Spinal cord (tissue), 10 donors: ENCODE results near the gene MTUS2. TPM values are rescaled to one million over a fixed set of nuclear protein-coding genes. Genes with fewer than 3 reads are reported as not detected.

Experiments used
- DNase-seq, 6 donors: peaks; one replicate each; pipeline versions ENCODE4 v3.0.0 to v3.0.0-alpha.2; 2013 to 2015; ENCODE audit warnings: low spot score in 6 of 6, low read depth in 4 of 6
- H3K27ac ChIP-seq: one replicate; pipeline ENCODE4 v1.5.1; 2013; ENCODE audit warnings: low read depth, low read length, control low read depth
- H3K27me3 ChIP-seq: one replicate; pipeline ENCODE4 v1.6.1; 2013; ENCODE audit warnings: low read length; ENCODE audit not compliant: control insufficient read depth, insufficient read depth
- H3K36me3 ChIP-seq: one replicate; pipeline ENCODE4 v1.6.1; 2013; ENCODE audit warnings: low read length; ENCODE audit not compliant: control insufficient read depth, insufficient read depth
- H3K4me1 ChIP-seq: one replicate; pipeline ENCODE4 v1.6.1; 2013; ENCODE audit warnings: low read length; ENCODE audit not compliant: control insufficient read depth, insufficient read depth
- H3K4me3 ChIP-seq: one replicate; pipeline ENCODE4 v1.5.1; 2013; ENCODE audit warnings: low read depth, low read length, control low read depth
- H3K9me3 ChIP-seq: one replicate; pipeline ENCODE4 v1.6.1; 2013; ENCODE audit warnings: low read length; ENCODE audit not compliant: control insufficient read depth, insufficient read depth
- whole genome bisulfite sequencing: methylation state at CpG from one replicate; pipeline ENCODE4 v1.1.5; 2013; ENCODE audit warnings: missing lambda C conversion rate; ENCODE audit not compliant: insufficient coverage; 5-methylcytosine and 5-hydroxymethylcytosine counted together
- polyA plus RNA-seq, 2 donors: library from polyadenylated mRNA; unstranded; fragments of 120-200 nt; gene quantifications; one replicate each; pipeline ENCODE4 v1.2.1, GENCODE V29; 2013; ENCODE audit not compliant: insufficient read length in 2 of 2
- total RNA-seq, 2 donors: library from RNA; depleted of rRNA in 1 of 2; stranded (reverse); fragments of 120-200 nt in 1 of 2; fragments of >200 nt in 1 of 2; gene quantifications; one replicate each; pipeline versions ENCODE4 v1.2.3 to v1.2.4, GENCODE V29; 2013 to 2014
- donor health status: healthy.

The MTUS2 gene
- total and polyA plus RNA-seq, 4 donors, result 4.6 to 12.5 (median 10.1) TPM

DNA sequence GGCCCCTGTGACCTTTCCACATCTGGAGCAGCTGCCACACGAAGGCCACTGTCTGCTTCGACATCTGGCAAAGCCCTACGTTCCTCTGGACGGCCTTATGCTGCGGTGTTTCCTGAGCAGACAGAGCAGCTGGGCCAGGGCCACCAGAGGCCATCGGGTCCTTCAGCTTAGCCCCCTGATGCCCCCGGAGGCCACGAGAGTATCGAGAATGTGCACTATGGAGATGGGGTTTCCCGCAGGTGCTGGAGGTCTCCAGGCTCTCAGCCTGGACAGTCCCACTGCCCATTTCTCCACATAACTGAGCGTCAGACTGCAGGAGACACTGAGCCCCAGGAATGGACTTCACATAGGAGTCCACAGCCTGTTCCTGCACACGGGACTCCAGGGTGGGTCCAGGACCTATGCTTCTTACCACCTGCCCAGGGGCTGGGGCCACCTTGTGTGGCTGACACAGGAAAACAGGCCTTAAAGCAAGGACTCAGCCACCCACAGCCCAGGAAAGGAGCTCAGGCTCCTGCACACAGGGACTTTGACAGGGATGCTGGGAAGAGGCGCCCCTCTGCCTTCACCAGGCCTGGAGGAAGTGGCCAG, 694.7 kb downstream of the MTUS2 start:
- no peaks in the 10 kb centered on the region for H3K9me3 ChIP-seq
- 85% methylated on average over 13 of the region's 13 CpGs for whole genome bisulfite sequencing
- no peak for DNase-seq
- H3K4me3 ChIP-seq, result no peak overlapping the region
- no peaks in the 10 kb centered on the region for H3K27me3 ChIP-seq
- peaks cover 25% of the 10 kb centered on the region for H3K4me1 ChIP-seq
- H3K36me3 ChIP-seq, result peaks cover 72% of the 10 kb centered on the region
- H3K27ac ChIP-seq, result no peak overlapping the region

DNA sequence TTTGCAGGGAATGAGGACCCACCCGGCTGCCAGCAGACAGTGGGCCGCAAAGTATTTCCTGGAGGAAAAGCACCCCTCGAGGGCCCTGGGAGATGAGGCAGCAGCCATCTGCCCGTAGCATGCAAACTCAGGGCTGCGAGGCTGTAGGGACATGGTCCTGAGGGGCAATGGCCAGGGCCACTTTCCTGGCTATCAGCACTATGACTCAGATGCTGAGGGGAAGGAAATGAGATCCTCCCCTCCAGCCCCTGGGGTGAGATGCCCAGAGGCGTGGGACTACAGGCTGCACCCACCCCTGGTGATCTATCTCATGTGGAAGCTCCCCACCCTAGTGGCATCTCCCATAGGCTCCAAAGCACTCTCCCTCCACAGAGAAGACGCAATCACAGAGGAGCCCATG, 695.2 kb downstream of the MTUS2 start:
- H3K9me3 ChIP-seq, result no peaks in the 10 kb centered on the region
- no peaks in the 10 kb centered on the region for H3K27me3 ChIP-seq
- peaks cover 19% of the 10 kb centered on the region for H3K4me1 ChIP-seq
- WGBS, result 93% methylated on average over 6 of the region's 7 CpGs
- H3K36me3 ChIP-seq, result peaks cover 77% of the 10 kb centered on the region
- no peak overlapping the region for H3K27ac ChIP-seq
- DNase-seq, result no peak
- H3K4me3 ChIP-seq, result no peak overlapping the region

DNA sequence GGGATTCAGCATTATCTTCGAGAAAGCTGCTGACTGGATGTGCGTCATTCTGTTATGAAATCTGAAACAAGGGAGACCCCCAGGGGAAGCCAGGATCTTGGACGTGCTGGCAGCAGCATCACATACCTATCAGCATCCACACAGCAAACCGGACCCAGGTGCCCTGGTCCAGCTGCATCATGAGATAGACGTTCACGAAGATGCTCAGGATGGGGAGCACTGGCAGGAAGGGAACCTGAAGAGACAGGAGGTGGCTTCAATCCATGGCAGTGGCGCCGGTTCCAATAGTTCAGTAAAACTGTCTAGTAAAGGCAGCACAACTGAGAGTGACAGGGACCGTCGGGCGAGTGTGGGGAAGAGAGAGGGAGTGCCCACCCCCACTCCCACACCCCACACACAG, 695.9 kb downstream of the MTUS2 start:
- no peaks in the 10 kb centered on the region for H3K9me3 ChIP-seq
- H3K4me3 ChIP-seq, result no peak overlapping the region
- WGBS, result 98% methylated on average over 5 of the region's 11 CpGs
- peaks cover 75% of the 10 kb centered on the region for H3K36me3 ChIP-seq
- H3K27me3 ChIP-seq, result no peaks in the 10 kb centered on the region
- H3K27ac ChIP-seq, result no peak overlapping the region
- peaks cover 13% of the 10 kb centered on the region for H3K4me1 ChIP-seq
- no peak for DNase-seq

DNA sequence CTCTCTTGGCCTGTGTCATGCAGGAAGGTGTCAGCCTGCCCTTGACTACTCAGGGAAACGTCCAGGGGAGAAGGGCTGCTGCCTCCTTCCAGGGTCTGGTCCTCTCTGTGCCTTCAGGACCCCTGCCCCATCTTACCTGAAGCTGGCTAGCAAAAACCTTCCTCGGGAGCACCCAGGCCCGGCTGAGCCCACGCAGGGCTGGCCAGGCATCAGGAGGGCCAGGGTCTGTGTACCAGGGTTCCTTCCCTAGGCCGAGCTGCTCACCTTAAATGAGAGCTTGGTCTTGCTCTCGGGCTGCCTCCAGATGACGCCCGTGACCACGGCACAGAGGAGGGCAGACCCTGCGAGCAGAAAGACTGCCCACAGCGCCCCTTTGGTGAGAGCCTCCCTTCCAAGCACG, 696.7 kb downstream of the MTUS2 start:
- Histone ChIP-seq H3K27me3 (no peaks in the 10 kb centered on the region), H3K4me1 (peaks cover 4% of the 10 kb centered on the region), H3K27ac (no peak overlapping the region), H3K36me3 (peaks cover 77% of the 10 kb centered on the region), H3K4me3 (no peak overlapping the region), H3K9me3 (no peaks in the 10 kb centered on the region)
- DNase-seq, result no peak
- 97% methylated on average over 11 of the region's 12 CpGs for WGBS

DNA sequence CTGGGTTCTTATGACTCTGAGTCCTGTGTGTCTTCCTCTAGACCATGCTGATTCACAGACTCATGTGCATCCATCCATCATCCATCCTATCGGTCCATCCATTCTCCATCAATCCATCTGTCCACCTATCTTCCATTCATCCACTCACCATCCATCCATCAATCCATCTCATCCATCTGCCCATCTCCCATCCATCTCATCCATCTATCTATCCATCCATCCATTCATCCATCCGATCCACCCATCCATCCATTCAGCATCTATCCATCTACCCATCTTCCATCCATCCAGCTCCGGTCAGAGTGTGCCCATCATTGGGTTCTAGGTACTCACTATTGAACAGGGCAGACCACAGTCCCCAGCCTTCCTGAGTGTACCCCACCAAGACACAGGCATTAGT, 699.8 kb downstream of the MTUS2 start:
- WGBS, result 100% methylated on average over 3 of the region's 3 CpGs
- H3K36me3 ChIP-seq, result peaks cover 73% of the 10 kb centered on the region
- H3K27me3 ChIP-seq, result no peaks in the 10 kb centered on the region
- H3K4me3 ChIP-seq, result no peak overlapping the region
- DNase-seq, result no peak
- H3K27ac ChIP-seq, result peak overlapping the region; percentile 19
- peaks cover 16% of the 10 kb centered on the region for H3K4me1 ChIP-seq
- H3K9me3 ChIP-seq, result no peaks in the 10 kb centered on the region

DNA sequence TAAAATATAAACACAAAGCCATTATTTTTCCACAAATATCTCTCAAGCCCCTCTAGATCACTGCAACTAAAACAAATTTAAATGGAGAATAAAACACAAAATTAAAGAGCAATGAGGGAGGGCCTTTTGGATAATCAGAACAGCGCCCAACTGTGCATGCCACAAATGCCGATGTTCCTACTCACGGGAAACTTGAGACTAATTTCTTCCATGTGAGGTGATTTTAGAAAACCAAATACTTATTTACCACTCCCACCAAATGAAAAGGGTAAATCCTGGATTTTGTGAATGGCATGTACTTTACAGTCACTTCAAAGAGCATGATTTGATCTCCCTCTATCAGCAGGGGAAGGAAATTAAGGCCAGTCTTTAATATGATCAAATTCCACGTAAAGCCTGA, 700.5 kb downstream of the MTUS2 start:
- Histone ChIP-seq H3K27ac (no peak overlapping the region), H3K9me3 (no peaks in the 10 kb centered on the region), H3K36me3 (peaks cover 70% of the 10 kb centered on the region), H3K27me3 (no peaks in the 10 kb centered on the region), H3K4me3 (no peak overlapping the region), H3K4me1 (peaks cover 19% of the 10 kb centered on the region)
- DNase-seq, result peak in 1 of 6 donors; percentile 12
- WGBS, result no CpG with 5 or more reads among the region's 4 CpGs

DNA sequence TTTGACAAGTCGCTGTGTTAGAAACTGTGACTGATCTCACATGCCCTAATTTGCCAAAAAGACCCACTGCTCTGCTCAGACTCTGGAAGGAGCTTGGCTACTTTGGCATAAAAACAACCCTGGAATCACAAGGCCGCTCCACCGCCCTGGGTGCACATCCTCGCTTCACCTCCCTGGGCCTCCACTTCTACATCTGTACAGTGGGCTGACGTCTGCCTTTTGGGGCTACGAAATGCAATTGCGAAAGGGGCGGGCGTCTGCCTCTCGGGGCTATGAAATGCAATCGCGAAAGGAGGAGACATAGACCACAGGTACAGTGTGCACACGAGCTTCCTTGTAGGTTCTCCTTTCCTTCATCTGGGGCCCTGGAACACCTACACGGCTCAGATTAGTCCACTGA, 701.2 kb downstream of the MTUS2 start:
- H3K4me3 ChIP-seq, result no peak overlapping the region
- no peaks in the 10 kb centered on the region for H3K9me3 ChIP-seq
- peaks cover 19% of the 10 kb centered on the region for H3K4me1 ChIP-seq
- H3K27ac ChIP-seq, result no peak overlapping the region
- H3K27me3 ChIP-seq, result no peaks in the 10 kb centered on the region
- H3K36me3 ChIP-seq, result peaks cover 67% of the 10 kb centered on the region
- 96% methylated on average over 14 of the region's 14 CpGs for WGBS
- no peak for DNase-seq

DNA sequence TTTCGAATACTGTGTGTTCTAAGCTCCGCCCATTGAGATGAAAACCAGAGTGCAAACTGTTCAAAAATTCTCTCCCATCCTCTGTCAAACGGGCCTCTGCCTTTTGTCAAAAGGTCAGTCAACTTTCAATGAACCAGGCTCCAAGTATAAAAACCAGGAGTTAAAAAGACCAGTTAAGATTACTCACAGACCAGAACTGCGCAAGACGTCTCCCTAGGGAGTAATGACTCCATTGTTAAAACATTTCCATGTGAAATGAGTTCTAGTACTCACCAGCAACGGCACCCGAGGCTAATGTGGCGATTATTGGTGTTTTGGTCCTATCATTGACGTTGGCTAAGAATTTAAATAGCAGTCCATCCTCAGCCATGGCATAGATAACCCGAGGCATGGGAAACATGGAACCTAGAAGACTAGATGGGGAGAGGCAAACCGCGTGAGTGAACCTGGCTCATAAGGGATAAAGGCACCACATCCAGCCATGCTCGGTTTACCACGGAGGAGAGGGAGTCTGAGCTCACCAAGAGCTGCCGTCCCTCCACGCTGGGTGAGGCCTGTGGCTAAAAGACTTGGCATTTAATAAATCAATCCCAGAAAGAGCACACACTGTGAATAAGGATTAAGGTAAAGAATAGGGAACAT, 702.0 kb downstream of the MTUS2 start:
- Histone ChIP-seq H3K36me3 (peaks cover 64% of the 10 kb centered on the region), H3K9me3 (no peaks in the 10 kb centered on the region), H3K4me3 (no peak overlapping the region)

DNA sequence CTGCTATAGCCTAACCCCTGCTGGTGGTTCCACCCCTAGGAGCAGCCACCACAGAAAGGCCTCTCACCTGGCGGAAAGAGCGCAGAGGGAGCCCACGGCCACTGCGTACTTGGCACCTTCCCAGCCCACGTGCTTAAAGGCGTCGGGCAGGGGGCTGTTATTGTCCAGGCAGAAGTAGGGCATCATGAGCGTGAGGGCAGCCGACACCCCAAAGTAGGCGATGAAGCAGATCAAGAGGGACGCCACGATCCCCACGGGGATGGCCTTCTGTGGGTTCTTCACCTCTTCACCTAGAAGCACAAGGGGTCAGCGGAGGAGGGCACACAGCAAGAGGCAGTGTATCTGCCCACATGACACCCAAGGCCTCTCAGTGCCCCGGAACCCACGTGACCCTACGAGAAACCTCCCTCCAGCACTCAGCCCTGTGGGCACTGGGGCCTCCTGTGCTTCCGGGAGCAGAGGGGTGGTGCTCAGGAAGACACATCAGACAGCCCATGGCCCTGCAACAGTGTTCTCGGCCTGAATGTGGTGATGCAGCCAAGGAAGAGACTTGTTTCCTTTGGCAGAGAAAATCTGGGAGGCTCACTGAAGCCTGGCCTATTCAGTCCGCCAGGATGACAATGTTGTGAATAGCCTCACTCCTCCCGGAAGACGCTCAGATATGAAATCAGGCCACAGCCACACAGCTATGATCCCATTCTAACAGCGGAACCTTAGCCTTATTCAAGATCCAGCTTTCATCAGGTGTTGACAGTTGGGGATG, 703.2 kb downstream of the MTUS2 start:
- Histone ChIP-seq H3K36me3 (peaks cover 67% of the 10 kb centered on the region), H3K4me3 (no peak overlapping the region), H3K27ac (no peak overlapping the region), H3K27me3 (no peaks in the 10 kb centered on the region), H3K4me1 (peaks cover 23% of the 10 kb centered on the region), H3K9me3 (no peaks in the 10 kb centered on the region)
- DNase-seq, result no peak
- 93% methylated on average over 17 of the region's 23 CpGs for WGBS

More for the DNA sequence above, 702.0 kb downstream of the MTUS2 start:
- Histone ChIP-seq H3K27ac (no peak overlapping the region), H3K27me3 (no peaks in the 10 kb centered on the region), H3K4me1 (peaks cover 19% of the 10 kb centered on the region)
- WGBS, result 57% methylated on average over 13 of the region's 16 CpGs
- DNase-seq, result no peak
